Neural cell (in vitro differentiated cells): ENCODE measurements around the gene CMYA5. TPM values are rescaled to one million over a fixed set of nuclear protein-coding genes. Genes with fewer than 3 reads are reported as not detected.
"Not testable (repeated sequence)": the region's sequence is repeated elsewhere in the genome, so short reads cannot be mapped to it uniquely, and the experiment has no call there.

ENCODE experiments used
- H2AFZ ChIP-seq: fragments of 200-600, 300-800 bp; sonication (generic), shearing (Covaris generic); 2 replicates; pipeline ENCODE4 v1.6.0; 2014; ENCODE audit warnings: low read depth, mild to moderate bottlenecking, antibody characterized with exemption, low read length, moderate library complexity
- H3F3A ChIP-seq: fragments of 200-600 bp; shearing (Covaris generic); 2 replicates; pipeline ENCODE4 v1.6.1; 2016; ENCODE audit warnings: mild to moderate bottlenecking, moderate library complexity, mixed read lengths, antibody characterized with exemption, low read length; ENCODE audit not compliant: insufficient read depth, poor library complexity, severe bottlenecking
- H3K27ac ChIP-seq: fragments of 200-600, 300-800 bp; sonication (generic), shearing (Covaris generic); 2 replicates; pipeline ENCODE4 v1.5.1; 2014; ENCODE audit warnings: mild to moderate bottlenecking, low read length, moderate library complexity
- H3K27me3 ChIP-seq: fragments of 300-800, 200-600 bp; sonication (generic), shearing (Covaris generic); 2 replicates; pipeline ENCODE4 v1.6.0; 2014; ENCODE audit warnings: mild to moderate bottlenecking, low read depth, low read length, moderate library complexity; ENCODE audit not compliant: insufficient read depth
- H3K36me3 ChIP-seq: fragments of 300-800, 200-600 bp; sonication (generic), shearing (Covaris generic); 2 replicates; pipeline ENCODE4 v1.5.1; 2014; ENCODE audit warnings: mild to moderate bottlenecking, antibody characterized with exemption, low read length, moderate library complexity; ENCODE audit not compliant: insufficient read depth
- H3K4me2 ChIP-seq: fragments of 300-800, 200-600 bp; sonication (generic), shearing (Covaris generic); 2 replicates; pipeline ENCODE4 v1.6.0; 2014; ENCODE audit warnings: mild to moderate bottlenecking, low read length
- H3K4me3 ChIP-seq: fragments of 300-800, 200-600 bp; sonication (generic), shearing (Covaris generic); 2 replicates; pipeline ENCODE4 v1.5.1; 2014; ENCODE audit warnings: mild to moderate bottlenecking, low read length, moderate library complexity
- H3K79me2 ChIP-seq: fragments of 200-600 bp; shearing (Covaris generic); replicated peaks from 2 replicates; pipeline ENCODE4 v1.6.0; 2014; ENCODE audit warnings: mild to moderate bottlenecking, low read length, moderate library complexity; ENCODE audit not compliant: insufficient read depth
- H3K9ac ChIP-seq: fragments of 300-800, 200-600 bp; sonication (generic), shearing (Covaris generic); 2 replicates; pipeline ENCODE4 v1.6.1; 2016; ENCODE audit warnings: mild to moderate bottlenecking, low read length, mixed read lengths
- H3K9me2 ChIP-seq: fragments of 200-600 bp; shearing (Covaris generic); 2 replicates; pipeline ENCODE4 v1.6.1; 2016; ENCODE audit warnings: mild to moderate bottlenecking, low read length, mixed read lengths; ENCODE audit not compliant: insufficient read depth
- H3K9me3 ChIP-seq: fragments of 200-600, 300-800 bp; sonication (generic), shearing (Covaris generic); 2 replicates; pipeline ENCODE4 v1.6.1; 2016; ENCODE audit warnings: mild to moderate bottlenecking, mixed run types, low read length, moderate library complexity, mixed read lengths
- H4K20me1 ChIP-seq: fragments of 200-600 bp; shearing (Covaris generic); 2 replicates; pipeline ENCODE4 v1.6.1; 2016; ENCODE audit warnings: mild to moderate bottlenecking, mixed run types; ENCODE audit not compliant: insufficient read depth
- EP300 ChIP-seq: fragments of 450-650 bp; conservative IDR thresholded peaks from 2 replicates; pipeline ENCODE4 v1.6.1; 2014; ENCODE audit warnings: antibody characterized with exemption, mild to moderate bottlenecking, moderate library complexity; ENCODE audit not compliant: poor library complexity, severe bottlenecking
- EZH2 ChIP-seq: fragments of 200-600, 300-800 bp; shearing (Covaris generic), sonication (generic); IDR thresholded peaks from 2 replicates; pipeline ENCODE4 v1.6.1; 2014; ENCODE audit warnings: antibody characterized with exemption, low read length, borderline replicate concordance, mild to moderate bottlenecking; ENCODE audit not compliant: insufficient read depth, poor library complexity, severe bottlenecking
- MXI1 ChIP-seq: fragments of 450-650 bp; conservative IDR thresholded peaks from 2 replicates; pipeline ENCODE4 v1.6.1; 2014; ENCODE audit warnings: antibody characterized with exemption, mild to moderate bottlenecking; ENCODE audit not compliant: poor library complexity, severe bottlenecking
- POLR2AphosphoS5 ChIP-seq: IDR thresholded peaks from 2 replicates; pipeline ENCODE4 v1.6.1; 2012
- RAD21 ChIP-seq: fragments of 450-650 bp; conservative IDR thresholded peaks from 2 replicates; pipeline ENCODE4 v1.6.1; 2014; ENCODE audit warnings: antibody characterized with exemption, mild to moderate bottlenecking, moderate library complexity
- SMC3 ChIP-seq: fragments of 450-650 bp; conservative IDR thresholded peaks from 2 replicates; pipeline ENCODE4 v1.6.1; 2014; ENCODE audit warnings: antibody characterized with exemption, mild to moderate bottlenecking, moderate library complexity; ENCODE audit not compliant: poor library complexity
- TAF1 ChIP-seq: IDR thresholded peaks from 2 replicates; pipeline ENCODE4 v1.6.1; 2012; ENCODE audit warnings: low read depth
- polyA plus RNA-seq: library from polyadenylated mRNA; depleted of rRNA; stranded (reverse); fragments of >200 nt; gene quantifications from 2 replicates; pipeline ENCODE4 v1.2.3, GENCODE V29; 2014
- TF ChIP-seq, protein P1 (sequence below): IDR thresholded peaks from 2 replicates; pipeline ENCODE4 v1.6.1; 2012; ENCODE audit warnings: borderline replicate concordance
- TF ChIP-seq, protein P2 (sequence below): fragments of 450-650 bp; IDR thresholded peaks from 2 replicates; pipeline ENCODE4 v1.5.1; 2014; ENCODE audit warnings: antibody characterized with exemption, mild to moderate bottlenecking, moderate library complexity; ENCODE audit not compliant: poor library complexity, severe bottlenecking

CMYA5 gene
- polyA plus RNA-seq, 1 donor from 2014 or later, result 0.30 TPM

GRCh38 chr5:79666758-79667157, 22.9 kb upstream of the CMYA5 start:
- H2AFZ ChIP-seq, result no peak overlapping the region
- no peaks in the 10 kb centered on the region for H3K27me3 ChIP-seq
- no peak overlapping the region for H3K27ac ChIP-seq
- H3K9me2 ChIP-seq, result no peaks in the 10 kb centered on the region
- no peaks in the 10 kb centered on the region for H3K9me3 ChIP-seq
- H3K4me2 ChIP-seq, result no peak overlapping the region
- H3K9ac ChIP-seq, result no peak overlapping the region
- H3F3A ChIP-seq, result no peaks in the 10 kb centered on the region
- no peaks in the 10 kb centered on the region for H3K79me2 ChIP-seq
- peaks cover 20% of the 10 kb centered on the region for H3K36me3 ChIP-seq
- TF ChIP-seq TAF1, result no peak
- no peak overlapping the region for H3K4me3 ChIP-seq
- H4K20me1 ChIP-seq, result no peaks in the 10 kb centered on the region

DNA sequence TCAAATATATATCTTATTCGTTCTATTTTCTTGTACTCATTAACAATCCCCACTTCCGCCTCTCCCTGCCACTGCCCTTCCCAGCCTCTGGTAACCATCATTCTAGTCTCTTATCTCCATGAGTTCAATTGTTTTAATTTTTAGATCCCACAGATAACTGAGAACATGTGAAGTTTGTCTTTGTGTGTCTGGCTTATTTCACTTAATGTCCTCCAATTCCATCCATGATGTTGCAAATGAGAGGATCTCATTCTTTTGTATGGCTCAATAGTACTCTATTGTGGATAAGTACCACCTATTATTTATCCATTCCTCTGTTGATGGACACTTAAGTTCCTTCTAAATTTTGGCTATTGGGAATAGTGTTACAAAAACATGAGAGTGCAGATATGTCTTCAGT, 17.2 kb upstream of the CMYA5 start:
- Histone ChIP-seq H3K4me3 (no peak overlapping the region), H3K79me2 (peaks cover 11% of the 10 kb centered on the region), H3K9me3 (no peaks in the 10 kb centered on the region), H3K27me3 (no peaks in the 10 kb centered on the region), H2AFZ (no peak overlapping the region), H4K20me1 (no peaks in the 10 kb centered on the region), H3K9me2 (no peaks in the 10 kb centered on the region), H3F3A (no peaks in the 10 kb centered on the region), H3K36me3 (peaks cover 9% of the 10 kb centered on the region), H3K4me2 (no peak overlapping the region), H3K27ac (no peak overlapping the region), H3K9ac (no peak overlapping the region)
- TF ChIP-seq SMC3, result no peak
- no peak for TF ChIP-seq EZH2
- TF ChIP-seq, protein P1, sequence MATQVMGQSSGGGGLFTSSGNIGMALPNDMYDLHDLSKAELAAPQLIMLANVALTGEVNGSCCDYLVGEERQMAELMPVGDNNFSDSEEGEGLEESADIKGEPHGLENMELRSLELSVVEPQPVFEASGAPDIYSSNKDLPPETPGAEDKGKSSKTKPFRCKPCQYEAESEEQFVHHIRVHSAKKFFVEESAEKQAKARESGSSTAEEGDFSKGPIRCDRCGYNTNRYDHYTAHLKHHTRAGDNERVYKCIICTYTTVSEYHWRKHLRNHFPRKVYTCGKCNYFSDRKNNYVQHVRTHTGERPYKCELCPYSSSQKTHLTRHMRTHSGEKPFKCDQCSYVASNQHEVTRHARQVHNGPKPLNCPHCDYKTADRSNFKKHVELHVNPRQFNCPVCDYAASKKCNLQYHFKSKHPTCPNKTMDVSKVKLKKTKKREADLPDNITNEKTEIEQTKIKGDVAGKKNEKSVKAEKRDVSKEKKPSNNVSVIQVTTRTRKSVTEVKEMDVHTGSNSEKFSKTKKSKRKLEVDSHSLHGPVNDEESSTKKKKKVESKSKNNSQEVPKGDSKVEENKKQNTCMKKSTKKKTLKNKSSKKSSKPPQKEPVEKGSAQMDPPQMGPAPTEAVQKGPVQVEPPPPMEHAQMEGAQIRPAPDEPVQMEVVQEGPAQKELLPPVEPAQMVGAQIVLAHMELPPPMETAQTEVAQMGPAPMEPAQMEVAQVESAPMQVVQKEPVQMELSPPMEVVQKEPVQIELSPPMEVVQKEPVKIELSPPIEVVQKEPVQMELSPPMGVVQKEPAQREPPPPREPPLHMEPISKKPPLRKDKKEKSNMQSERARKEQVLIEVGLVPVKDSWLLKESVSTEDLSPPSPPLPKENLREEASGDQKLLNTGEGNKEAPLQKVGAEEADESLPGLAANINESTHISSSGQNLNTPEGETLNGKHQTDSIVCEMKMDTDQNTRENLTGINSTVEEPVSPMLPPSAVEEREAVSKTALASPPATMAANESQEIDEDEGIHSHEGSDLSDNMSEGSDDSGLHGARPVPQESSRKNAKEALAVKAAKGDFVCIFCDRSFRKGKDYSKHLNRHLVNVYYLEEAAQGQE, result no peak
- no peak for TF ChIP-seq MXI1
- TF ChIP-seq, protein P2, sequence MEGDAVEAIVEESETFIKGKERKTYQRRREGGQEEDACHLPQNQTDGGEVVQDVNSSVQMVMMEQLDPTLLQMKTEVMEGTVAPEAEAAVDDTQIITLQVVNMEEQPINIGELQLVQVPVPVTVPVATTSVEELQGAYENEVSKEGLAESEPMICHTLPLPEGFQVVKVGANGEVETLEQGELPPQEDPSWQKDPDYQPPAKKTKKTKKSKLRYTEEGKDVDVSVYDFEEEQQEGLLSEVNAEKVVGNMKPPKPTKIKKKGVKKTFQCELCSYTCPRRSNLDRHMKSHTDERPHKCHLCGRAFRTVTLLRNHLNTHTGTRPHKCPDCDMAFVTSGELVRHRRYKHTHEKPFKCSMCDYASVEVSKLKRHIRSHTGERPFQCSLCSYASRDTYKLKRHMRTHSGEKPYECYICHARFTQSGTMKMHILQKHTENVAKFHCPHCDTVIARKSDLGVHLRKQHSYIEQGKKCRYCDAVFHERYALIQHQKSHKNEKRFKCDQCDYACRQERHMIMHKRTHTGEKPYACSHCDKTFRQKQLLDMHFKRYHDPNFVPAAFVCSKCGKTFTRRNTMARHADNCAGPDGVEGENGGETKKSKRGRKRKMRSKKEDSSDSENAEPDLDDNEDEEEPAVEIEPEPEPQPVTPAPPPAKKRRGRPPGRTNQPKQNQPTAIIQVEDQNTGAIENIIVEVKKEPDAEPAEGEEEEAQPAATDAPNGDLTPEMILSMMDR, result no peak
- TF ChIP-seq TAF1, result no peak
- no peak for TF ChIP-seq POLR2AphosphoS5
- no peak for TF ChIP-seq RAD21
- TF ChIP-seq EP300, result no peak

DNA sequence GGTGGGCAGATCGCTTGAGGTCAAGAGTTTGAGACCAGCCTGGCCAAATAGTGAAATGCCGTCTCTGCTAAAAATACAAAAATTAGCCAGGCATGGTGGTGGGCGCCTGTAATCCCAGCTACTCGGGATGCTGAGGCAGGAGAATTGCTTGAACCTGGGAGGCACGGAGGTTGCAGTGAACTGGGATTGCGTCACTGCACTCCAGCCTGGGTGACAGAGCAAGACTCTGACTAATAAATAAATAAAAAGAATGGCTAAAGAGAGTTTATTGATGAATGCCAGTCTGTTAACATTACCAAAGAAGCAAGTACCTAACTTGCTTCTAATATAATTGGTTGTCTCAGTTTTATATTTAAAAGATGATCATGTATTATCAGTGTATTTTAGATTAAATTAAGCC, 13.3 kb upstream of the CMYA5 start:
- not testable (repeated sequence) for H2AFZ ChIP-seq, H3K27ac ChIP-seq, H3K4me2 ChIP-seq, H3K9me3 ChIP-seq, H3F3A ChIP-seq, H3K9me2 ChIP-seq, H3K4me3 ChIP-seq, H3K36me3 ChIP-seq, H3K27me3 ChIP-seq, H3K9ac ChIP-seq, H4K20me1 ChIP-seq
- peaks cover 11% of the 10 kb centered on the region for H3K79me2 ChIP-seq

GRCh38 chr5:79682102-79682501, 7.5 kb upstream of the CMYA5 start:
- H3K9ac ChIP-seq, H3K4me3 ChIP-seq, H4K20me1 ChIP-seq, H3K27ac ChIP-seq, H3K27me3 ChIP-seq, H3K9me2 ChIP-seq, H3K9me3 ChIP-seq, H3K4me2 ChIP-seq, H2AFZ ChIP-seq, H3F3A ChIP-seq, H3K36me3 ChIP-seq, H3K79me2 ChIP-seq: not testable (repeated sequence)
